NCI-H526 (cell line): ENCODE data around the gene ACSS3.
"Not testable (repeated sequence)": the region's sequence is repeated elsewhere in the genome, so short reads cannot be mapped to it uniquely, and the experiment has no call there.

Experiments used
- DNase-seq, 2 experiments: peaks; one replicate each; lab custom pipeline; 2025; lab: John Stamatoyannopoulos, UW

The ACSS3 gene

DNA sequence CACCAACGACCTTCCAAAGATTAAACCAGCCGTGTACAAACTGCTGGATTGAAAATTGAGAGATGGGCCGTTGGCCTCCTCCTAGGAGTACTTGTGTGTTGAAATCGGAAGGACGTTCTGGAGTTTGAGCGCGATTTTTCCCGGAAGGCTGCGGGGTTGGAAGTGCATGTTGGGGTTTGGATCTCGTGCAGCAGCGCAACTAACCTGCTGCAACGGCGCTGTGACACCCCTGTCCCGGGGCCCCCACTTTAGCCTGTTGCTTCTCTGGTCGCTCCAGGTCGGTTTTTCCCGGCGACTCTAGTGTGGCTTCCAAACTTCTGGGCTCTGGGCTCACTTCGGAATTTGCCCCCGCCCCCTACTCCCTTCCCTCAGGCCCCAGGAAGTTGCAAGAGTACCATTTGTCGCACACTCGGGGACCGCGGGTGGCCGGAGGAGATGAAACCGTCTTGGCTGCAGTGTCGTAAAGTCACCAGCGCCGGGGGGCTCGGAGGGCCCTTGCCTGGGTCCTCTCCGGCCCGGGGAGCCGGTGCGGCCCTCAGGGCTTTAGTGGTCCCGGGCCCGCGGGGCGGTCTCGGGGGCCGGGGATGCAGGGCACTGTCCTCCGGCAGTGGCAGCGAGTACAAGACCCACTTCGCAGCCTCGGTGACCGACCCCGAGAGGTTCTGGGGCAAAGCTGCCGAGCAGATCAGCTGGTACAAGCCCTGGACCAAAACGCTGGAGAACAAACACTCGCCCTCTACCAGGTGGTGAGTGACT lies at the start of gene ACSS3:
ACSS3 (plus strand) TSS at position 394 of the 756 bp plus-strand sequence; CDS start at position 436, 42 bp downstream.
- DNase-seq: peak in 1 of 2 experiments; percentile 12

DNA sequence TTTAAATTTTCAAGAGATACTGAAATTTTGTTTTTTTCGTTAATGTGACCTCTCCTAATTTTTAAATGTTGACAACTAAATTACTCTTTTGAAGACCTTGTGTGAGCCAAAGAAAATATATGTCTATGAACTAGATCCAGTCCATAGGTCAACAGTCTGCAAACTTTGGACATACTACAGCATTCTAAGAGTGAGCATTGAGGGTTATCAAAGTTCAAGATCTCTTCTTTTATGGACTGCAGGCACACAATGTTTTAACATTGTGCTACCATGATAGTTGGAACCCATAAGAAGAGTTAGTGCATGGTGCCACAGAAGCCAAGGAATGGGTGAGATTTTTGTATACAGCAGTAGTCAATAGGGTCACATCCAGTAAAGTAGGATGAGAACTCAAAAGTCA lies 43.0 kb upstream of the ACSS3 start:
- DNase-seq: no peak

GRCh38 chr12:81039231-81039630 lies 38.6 kb upstream of the ACSS3 start:
- DNase-seq: no peak

- DNase-seq: no peak
These were observed 33.7 kb upstream of the ACSS3 start for GRCh38 chr12:81043979-81044740.

- DNase-seq: not testable (repeated sequence)
These were observed 12.9 kb upstream of the ACSS3 start for GRCh38 chr12:81064971-81065370.

- DNase-seq: no peak
These were observed 7.0 kb upstream of the ACSS3 start for GRCh38 chr12:81070846-81071245.

DNA sequence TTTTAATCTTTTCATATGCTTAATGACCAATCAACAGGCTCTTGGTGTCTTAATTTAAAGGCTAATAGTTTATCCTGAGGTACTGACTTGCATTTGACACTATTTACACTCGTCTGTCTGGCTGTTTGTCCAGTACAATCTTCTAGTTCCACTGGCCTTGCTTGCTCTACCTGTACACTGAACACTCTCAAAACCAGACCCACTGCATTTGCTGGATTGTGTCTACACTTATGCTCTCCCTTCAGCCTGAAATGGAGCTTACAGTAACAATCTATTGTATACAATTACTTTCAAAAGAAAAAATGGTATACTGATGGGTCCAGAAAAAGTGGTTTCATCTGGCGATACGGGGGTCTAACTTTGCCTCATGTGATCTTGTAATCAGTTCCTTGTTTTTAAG lies 2.3 kb upstream of the ACSS3 start:
- no peak for DNase-seq

DNA sequence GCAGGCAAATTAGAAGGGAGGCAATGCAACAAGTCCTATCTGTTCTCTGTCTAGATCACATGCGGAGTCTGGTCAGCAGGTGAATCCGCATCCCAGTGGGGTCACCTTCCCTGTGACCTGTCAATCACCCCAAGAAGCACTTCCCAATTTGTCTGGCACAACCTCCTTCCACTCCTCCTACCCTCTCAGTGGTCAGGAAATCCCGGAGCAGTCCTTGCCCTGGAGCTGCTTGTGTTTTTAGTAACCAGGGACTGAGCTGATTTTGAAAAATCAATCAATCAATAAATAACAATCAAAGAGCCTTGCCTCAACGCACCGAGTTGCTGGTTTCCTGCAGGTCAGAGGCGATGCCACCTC lies 572 bp upstream of the ACSS3 start:
- no peak for DNase-seq

DNA sequence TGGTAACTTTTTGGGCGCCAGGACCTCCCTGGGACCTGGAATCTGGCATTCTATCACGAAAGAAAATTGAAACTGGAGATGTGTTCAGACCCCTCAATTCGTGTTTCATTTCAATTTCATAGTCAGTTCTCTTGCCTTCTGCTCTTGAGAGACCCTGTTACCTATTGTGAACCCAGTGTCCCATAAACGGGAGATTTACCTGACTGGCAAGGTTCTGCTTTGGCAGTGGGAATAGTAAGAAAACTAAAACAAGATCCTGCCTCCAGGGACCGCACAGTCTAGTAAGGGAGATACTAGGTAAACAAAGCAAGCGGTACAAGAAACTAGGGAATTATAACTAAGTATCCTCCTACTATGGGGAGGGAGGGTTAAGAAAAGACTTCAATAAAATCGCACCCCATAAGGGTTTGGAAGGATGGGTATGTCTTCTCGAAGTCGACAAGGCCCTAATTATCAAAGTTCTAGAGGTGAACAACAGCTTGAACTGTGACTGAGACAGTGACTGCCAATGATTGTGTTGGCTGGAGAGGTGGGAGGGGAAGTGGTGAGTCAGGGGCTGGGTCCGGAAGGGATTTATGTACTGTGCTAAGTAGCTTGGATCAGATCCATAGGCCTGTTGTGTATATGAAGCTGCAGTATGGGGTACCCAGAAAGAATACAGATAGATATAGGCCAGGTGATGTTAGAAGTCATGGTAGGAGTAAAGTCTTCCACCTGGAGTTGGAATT lies 754 bp downstream of the ACSS3 start:
- no peak for DNase-seq

DNA sequence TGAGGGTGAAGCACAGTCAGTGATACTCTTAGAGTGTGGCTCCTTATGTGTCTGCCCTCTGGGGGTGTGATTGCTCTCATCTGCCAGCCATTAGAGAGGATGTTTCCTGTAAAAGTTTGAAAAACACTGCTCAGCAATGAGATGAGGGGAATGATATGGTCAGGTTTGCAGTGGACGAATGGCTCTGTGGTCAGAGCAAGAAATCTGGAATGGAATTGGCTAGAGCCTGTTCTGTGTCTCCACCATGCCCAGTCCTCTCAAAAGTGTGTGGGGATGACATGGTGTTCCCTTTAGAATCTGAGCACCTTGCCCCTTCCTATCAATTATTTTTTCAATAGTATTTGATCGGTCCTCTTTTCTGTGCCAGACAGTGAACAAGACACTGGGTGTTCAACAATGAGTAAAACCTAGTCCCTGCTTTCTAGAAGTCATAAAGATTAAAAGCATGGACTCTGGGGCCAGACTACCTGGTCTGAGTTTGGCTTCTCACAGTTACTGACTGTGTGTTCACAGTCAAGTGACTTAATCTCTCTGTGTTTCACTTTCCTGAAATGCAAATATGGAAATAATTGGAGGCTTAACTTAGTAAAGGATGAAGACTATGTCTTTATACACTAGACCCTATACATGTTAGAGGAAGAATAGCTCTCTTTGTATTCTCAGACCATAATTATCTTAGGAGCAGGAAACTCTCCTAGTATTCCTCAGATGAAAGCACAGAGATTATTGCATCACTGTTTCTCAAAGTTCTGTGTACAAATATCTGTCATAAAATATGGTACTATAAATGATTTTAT lies 1.6 kb downstream of the ACSS3 start:
- DNase-seq: peak in 1 of 2 experiments; percentile 8

DNA sequence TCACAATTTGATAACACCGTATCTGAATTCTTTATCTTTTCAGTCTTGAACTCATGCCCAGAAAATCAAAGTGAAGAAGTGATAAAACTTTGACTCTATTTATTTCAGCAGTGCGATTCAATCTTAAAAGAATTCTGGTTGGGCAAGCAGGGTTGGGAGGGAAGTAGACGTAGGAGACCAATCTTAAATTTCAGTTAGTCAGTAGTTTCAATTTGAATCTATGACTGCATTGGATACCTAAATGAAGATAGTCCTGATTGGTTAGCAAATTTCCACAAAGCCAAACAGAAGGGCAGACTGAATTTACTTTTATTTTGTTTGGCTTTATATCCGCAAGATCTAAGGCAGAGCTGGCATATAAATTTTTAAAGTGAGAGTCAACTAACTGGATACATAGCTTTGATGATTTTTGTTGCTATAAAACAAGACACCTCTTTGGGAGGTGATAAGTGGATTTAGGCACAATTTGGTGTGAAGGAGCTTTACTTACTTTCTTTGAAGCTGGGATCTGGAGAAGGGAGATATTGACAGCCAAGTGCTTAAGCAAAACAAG lies 2.6 kb downstream of the ACSS3 start:
- no peak for DNase-seq

DNA sequence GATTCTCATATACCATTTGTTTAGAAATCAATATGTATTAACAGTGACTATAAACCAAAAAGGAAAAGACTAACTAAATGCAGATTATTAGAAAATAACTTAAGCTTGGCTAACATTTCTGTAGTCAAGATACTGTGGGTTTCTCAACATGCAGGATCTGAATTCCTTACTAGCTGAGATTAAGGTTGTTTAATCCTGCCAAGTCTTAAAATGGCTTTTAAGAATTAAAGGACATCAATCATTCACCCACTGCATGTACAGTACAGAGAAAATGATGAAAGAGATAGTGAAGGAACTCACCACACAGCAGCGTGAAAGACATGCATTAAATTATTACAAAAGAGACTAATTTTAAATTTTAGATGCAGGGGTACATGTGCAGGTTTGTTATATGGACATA lies 3.8 kb downstream of the ACSS3 start:
- no peak for DNase-seq

DNA sequence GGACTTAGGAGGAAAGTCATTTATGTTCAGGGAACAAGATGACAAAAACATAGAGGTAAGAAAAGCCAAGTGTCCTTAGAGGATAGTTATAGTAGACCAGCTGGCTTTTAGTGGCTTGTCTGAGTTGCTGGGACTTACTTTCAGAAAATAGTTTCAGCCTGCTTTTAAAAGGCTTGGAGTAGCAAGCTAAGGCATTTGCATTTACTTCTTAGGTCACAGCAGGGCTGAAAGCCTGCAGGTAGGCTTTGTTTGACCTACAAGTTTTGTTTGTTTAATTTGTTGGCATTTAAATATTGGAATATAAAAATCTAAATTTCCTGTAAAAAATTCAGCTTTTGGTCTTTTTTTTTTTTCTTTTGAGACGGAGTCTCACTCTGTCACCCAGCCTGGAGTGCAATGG lies 5.1 kb downstream of the ACSS3 start:
- DNase-seq: no peak

DNA sequence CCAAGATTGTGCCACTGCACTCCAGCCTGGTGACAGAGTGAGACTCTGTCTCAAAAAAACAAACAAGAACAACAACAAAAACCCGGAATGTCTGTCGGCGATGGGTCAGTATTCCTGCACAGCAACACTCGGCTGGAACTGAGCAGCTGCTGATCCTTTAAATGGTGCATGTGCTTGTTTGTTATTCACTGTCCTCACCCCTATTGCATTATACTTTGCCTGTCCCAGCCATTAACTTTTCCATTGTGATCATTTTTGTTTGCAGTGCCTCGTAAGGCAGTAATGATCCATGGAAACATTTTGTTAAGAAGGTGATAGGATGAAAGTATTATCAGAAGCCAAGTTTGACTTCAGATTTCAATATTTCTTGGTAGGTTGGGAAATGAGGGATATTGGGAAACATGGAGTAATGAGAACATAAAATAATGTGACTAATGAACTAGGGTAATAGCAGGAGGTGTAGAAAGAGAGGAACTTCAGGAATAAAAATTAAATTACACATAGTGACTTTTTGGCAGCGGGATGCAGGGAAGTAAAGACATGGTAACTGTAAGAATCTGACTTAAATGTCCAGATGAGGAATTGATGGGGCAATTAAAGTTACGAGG lies 6.1 kb downstream of the ACSS3 start:
- DNase-seq: no peak

DNA sequence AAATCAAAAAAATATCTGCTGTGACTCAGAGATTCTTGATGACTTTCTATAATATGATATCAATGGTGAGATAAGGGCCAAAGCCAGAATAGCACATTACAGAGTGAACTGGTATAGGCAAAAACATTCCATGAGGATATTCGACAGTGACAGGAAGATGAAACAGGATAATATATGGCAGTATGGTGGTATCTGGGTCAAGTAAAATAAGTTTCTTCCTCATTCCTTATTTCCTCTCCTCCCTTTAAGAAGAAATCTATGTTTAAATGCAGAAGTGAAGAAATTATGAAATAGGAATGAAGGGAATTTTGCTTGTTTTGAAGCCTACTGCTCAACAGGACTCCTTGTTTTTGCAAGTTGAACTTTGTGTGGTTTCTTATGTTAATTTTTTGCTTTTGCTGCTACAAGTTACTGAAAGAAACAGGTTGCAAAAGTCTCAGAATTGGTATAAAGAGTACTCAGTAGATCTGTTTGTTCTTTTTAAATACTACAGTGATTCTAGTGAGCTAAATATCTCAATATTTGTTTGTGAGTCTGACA lies 7.0 kb downstream of the ACSS3 start:
- DNase-seq: no peak

DNA sequence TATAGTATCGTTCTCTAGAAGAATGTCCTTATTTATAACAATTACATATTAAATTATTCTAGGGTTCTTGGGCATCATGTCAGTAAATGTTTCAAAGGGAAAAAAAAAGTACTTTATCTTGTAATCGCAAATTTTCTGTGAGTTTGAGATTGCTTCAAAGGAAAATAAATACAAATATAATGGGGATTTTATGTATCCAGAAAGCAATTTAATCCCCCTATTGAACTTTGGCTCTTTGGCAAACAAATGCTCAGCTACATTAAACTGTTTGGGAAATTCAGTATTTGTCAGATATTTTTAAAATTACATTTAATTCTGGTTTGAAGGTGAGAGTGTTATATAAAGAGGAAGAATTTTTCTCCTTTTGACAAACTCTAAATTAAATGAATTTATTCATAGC lies 8.0 kb downstream of the ACSS3 start:
- DNase-seq: no peak

DNA sequence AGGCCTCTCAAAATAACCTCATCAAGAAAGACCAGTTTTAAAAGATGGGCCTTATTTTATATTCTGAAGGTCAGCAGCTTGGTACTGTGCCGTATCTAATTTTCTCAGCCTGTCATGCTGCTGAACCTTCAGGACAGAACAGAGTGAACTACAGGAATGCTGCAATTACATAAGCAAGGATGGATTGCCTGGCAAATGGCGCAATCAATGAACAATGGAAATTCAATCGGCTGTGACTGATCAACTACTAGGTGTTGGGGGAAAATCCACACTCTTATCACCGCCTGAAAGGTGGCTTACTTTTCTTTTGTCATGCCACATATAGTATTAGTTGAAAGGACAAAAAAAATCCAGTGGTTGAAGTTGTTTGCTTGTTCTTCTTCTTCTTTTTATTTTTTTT lies 8.5 kb downstream of the ACSS3 start:
- DNase-seq: no peak

DNA sequence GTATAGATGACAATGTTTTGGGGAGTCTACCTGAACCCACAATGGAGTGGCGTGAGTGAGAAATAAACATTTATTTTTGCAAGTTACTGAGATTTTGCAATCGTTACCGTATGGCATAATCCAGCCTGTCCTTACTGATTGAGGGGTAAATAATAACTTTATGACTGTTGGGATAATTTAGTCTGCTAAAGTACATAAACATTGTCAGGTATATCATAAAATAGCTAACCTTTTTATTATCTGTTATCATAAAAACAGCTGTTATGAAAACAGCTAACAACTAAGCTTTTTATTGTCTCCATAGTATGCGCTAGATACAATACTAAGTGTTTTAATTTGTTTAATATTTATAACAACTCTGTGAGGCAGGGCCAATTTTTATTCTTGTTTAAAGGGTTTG lies 10.3 kb downstream of the ACSS3 start:
- no peak for DNase-seq

DNA sequence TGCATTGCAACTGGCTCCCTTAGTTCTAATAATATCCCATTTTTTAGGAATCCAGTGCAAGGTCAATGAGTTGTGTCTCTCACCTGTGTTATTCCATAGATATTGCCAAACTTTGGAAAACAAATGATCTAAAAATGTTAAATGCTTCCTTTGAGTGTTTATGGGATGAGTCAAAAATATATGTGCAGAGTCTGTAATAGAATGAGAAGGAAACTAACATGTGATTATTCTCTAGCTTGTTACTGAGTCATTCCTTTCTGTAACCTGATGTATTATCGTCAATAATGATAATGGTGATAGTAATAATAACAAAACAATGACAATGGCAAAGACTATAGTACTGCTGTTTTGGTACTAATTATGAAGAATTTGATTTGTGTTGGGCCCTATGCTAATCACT lies 11.5 kb downstream of the ACSS3 start:
- DNase-seq: no peak

- no peak for DNase-seq
These were observed 14.2 kb downstream of the ACSS3 start for GRCh38 chr12:81092053-81092452.

- no peak for DNase-seq
These were observed 17.0 kb downstream of the ACSS3 start for GRCh38 chr12:81094718-81095360.
